GM21576 (cell line): Measurements from ENCODE around the gene SRD5A1.

Experiments
- ATAC-seq: cut with Tn5 transposase; IDR thresholded peaks from one replicate; pipeline ENCODE4 v1.9.1; 2021; ENCODE audit warnings: mild to moderate bottlenecking, moderate library complexity; ENCODE audit not compliant: unreplicated experiment

Gene SRD5A1, protein sequence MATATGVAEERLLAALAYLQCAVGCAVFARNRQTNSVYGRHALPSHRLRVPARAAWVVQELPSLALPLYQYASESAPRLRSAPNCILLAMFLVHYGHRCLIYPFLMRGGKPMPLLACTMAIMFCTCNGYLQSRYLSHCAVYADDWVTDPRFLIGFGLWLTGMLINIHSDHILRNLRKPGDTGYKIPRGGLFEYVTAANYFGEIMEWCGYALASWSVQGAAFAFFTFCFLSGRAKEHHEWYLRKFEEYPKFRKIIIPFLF

DNA sequence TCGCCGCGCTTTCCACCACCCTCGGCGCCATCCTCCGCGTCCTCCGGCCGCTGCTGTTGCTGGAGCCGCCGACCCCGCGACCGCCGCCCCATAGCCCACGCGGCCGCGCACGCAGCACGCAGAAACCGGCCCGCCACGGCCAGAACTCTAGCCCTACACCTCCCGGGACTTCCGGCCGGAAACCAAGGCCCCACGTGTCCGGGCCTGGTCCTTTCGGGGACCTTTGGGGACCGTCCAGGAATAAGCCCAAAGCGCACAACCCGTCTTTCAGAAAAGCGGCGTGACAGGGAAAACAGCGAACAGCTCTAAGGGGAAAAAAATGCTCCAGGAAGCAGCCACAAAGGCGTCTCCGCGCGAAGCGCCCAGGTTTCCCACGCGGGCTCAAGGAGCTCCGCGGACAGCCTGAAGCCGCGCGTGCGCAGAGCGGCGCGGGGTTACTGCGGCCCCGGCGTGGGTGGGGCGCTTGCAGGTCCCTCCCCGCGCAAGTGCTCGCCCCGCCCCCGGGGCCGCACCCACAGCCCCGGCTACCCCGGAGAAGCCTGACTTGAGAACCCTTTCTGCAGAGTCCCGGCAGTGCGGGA is at the start of gene SRD5A1, which contains the start of gene NSUN2:
Gene SRD5A1 (plus strand): TSS at position 553 of the 581 bp plus-strand sequence. CDS start 137 bp downstream, outside the sequence.
Gene NSUN2 (minus strand): TSS at position 157 of the 581 bp plus-strand sequence. CDS start 65 bp downstream, at position 92.
- peak; percentile 87 for ATAC-seq

DNA sequence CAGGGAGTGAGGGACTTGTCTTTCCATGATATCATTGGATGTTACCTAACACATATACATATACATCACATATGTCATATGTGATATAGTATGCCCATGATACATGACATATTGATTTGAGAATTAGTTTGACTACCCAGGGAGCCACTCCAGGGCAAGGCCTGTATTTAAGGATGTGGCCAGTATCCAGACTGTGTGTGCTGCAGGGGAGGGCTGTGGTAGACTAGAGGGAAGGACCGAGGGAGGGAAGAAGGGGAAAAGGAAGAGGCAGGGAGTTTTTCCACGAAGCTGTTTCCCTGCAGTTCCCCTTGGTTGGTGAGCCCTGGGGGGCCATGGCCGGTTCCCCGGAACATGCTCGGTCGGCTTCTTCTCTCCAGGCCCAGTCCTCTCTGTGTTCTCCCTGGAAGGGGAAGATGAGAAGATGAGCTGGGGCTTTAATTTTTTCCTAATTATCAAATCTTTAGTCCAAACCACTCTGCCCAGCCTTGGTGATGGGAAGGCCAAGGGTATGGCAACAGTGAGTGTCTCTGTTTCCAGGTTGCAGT is 49.1 kb upstream of the SRD5A1 start:
- no peak for ATAC-seq

DNA sequence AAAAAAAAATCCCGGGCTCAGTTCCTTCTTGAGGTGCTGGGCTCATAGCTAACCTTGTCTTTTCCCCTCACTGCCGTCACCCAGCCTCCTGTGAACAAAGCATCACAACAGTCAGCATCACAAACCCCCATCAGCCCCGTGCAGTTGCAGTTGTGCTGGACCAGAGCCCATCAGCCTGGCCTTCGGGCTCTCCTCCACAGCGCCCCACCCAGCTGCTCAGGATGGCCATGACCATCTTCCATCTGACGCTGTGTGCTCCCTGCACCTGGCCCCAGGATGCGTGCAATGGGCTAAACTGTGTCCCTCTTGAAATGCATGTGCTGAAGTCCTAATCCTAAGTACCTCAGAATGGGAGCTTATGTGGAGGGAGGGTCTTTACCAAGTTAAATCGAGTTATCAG is 48.5 kb upstream of the SRD5A1 start:
- ATAC-seq = no peak

DNA sequence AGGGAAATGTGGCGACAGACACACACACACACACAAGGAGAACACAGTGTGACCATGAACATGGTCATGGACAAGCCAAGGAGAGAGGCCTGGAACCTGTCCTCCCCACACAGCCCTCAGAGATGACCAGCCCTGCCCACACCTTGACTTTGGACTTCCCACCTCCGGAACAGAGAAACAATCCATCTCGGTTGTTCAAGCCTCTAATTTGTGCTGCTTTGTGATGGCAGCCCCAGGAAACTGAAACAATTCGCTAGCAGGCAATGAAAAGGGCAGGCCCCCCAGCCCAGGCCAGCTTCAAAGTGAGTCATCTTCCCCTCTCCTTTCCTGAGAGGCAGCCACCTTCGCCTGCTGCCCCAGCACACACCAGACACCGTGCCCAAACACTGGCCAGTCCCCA is 48.1 kb upstream of the SRD5A1 start:
- ATAC-seq = no peak

DNA sequence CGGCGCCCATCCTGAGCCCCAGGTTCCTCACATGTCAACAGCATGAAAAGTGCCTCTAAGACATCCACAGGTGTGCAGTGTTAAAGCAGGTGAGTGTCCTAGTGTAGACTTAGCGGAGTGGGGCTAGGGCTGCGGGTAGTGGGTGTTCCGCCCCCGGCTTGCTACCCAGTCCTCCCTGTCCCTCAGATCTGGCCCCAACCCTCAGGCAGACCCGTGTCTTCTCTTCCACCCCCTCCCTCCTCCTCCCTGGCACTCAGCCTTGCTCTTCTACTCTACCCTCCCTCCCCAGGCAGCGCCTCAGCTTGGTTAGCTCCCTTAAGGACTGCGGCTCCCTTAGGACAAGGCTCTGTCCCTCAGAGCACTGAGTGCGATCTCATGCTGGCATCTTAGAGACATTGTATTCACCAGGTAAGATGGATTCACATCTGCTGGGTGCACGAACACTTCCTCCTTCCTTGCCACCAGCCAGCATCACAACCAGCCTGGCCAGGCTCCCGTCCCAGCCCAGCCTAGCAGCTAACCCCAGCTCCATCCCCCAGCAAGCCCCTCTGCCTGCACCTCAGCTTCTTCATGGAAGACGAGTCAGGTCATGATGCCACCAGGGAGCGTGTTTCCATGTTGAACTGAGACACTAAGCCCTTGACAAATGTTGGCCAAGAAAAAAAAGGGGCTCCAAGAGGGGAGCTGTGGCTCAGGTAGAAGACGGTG is 47.1 kb upstream of the SRD5A1 start:
- no peak for ATAC-seq

DNA sequence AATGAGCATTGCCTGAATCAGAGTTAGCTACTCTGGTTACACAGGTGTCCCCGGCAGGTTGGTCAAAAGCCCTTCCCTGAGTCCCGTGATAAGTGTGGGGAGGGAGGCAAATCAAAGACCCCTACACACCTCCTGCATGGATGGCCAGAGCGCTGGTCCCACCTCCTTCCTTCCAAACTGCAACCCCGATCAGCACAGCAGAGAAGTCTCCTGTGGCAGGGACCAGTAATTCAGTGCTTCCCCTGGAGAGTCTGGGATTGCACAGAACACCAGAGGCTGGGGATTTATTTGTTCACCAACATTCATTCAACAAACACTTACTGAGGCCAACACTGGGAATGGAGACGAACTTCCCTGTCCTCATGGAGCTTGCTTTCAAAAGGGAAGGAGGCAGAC is 46.6 kb upstream of the SRD5A1 start:
- no peak for ATAC-seq

DNA sequence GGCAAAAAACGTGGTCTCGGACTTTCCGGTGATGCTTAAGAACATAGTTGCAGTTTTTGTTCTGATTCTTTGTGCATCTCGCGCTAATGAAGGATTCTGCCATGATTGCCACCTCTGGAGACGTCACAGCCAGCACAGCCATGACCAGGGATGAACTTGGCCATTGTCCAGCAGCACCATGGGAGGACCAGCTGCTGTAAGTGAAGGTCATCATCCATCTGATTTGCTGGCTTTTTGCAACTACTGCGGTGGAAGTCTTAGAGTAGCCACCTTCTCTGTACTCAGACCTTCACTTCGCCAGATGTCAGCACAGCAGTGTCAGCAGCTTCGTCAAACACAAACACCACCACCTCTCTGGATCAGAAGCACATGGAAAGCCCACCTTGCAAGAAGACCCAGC is 46.1 kb upstream of the SRD5A1 start:
- no peak for ATAC-seq

DNA sequence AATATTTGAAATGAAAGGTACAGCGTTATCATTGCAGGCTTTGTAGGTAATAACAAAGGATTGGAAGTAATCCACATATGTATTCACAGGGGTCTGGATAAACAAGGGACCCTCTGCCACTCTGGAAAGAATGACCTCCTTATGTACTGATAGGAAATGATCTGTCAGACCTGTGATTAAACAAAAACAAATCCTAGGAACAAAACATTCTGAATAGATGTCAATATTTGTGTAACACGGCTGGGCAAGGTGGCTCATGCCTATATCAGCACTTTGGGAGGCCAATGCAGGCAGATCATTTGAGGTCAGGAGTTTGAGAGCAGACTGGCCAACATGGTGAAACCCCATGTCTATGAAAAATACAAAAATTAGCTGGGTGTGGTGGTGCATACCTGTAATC is 42.7 kb upstream of the SRD5A1 start:
- no peak for ATAC-seq

DNA sequence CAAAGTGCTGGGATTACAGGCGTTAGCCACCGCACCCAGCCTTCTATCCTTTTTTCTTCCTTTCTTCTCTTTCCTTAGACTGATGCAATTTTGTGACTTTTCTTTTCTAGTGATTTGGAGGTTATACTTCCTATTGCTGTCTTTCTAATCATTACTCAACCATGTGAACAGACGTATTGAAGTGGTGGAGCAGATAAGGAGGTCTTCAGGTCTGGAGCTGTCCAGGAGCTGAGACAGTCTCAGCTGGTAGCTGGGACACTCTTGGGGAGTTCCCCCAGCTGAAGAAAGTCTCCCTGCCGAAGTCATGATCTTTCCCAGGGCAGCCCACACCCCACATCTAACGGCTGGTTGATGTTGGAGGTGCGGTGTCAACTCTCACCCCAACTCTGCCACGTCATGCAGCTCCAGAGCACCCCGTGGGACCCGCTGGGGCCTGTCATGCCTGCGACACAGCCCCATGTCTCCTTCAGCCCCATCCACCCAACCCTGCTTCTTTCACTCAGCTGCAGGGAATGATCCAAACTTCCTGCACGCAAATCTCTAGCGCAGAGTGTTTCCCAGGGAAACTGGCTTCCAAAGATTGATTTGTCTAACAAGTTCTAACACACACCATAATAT is 41.5 kb upstream of the SRD5A1 start:
- no peak for ATAC-seq

DNA sequence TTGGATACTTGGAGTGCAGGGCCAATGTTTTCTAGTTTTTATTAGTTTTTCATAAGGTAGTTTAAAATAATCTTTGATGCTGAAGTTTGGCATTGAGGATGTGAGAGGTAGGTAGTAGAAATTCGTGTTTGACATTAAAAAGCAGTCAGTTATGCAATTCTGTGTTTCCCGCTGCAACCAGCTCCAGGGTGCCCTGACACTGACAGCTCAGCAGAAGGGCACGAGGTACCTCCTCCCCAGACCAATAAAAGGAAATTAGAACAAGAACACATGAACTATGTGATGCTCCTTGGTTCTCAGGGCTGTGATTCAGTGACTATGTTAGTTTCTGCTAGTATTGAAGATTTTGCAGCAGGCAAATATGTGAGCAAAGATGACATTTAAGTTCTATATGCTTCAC is 40.6 kb upstream of the SRD5A1 start:
- no peak for ATAC-seq

DNA sequence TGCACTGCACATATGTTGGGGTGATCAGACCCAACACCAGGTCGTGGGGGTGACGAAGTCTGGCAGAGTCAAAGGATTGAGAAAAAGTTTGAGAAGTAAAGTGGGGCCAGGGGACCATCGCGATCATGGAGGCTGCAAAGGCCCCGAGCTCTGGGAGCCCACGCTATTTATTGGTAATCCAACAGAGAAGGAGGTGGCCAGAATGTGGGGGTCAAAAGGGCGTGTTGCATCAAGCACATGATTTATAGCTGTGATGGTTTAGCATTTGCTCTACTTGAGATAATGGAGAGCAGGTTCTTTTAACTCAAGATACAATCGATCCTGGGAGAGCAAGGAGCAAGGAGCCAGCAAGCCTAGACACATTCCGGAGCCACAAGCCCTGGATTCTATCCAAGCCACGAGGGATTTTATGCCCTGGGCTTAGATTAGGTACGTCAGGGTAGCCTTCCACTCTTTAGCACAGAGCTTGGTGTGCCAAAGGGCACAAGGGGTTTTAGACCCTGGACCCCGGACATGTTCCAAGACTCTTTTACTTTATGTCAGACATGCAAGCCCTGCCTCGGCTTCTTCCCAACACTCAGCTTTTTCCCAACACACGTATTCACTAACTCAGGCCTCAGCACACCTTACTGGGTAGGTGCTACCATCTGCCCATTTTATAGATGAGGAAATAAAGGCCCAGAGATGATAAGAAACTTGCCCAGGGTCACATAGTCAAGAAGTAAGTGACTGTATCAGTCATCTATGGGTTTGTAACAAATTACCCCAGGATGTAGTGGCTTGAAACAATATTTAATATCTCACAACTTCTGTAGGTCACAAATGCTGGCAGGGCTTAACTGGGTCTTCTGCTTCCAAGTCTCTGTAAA is 39.9 kb upstream of the SRD5A1 start:
- ATAC-seq = no peak

DNA sequence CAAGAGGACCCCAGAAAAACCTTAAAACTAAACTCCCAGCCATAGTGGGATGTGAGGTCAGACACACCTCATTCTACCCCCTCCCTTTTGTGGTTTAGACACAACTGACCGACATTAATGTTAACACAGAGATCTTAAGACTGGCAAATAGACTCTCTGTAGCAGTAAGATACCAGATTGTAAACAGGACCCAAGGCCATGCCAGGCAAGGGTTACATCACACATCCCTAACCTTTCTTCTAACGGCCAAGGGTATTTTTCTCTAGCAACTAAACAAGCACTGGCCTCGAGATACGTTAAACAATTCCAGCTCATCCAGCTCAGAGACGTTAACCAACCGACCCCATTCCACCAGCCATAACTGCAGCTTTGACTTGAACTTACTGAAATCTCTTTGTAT is 39.2 kb upstream of the SRD5A1 start:
- no peak for ATAC-seq

DNA sequence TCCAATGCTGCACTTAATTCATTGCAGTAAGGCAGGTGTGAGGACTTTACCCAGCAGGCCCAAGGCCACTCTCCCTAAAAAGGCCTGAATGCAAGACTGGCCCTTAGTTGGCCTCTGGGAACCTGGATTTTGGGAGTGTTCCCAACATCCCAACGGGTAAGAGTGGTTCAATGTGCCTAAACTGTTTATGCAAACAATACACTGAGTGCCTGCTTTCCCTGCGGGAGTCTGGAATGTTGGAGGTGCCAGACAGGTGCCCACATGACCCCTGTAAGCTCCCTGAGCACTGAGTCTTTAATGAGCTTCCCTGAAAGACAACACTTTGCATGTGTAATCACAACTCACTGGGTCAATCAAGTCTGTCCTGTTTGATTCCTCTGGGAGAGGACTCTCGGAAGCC is 37.8 kb upstream of the SRD5A1 start:
- no peak for ATAC-seq

DNA sequence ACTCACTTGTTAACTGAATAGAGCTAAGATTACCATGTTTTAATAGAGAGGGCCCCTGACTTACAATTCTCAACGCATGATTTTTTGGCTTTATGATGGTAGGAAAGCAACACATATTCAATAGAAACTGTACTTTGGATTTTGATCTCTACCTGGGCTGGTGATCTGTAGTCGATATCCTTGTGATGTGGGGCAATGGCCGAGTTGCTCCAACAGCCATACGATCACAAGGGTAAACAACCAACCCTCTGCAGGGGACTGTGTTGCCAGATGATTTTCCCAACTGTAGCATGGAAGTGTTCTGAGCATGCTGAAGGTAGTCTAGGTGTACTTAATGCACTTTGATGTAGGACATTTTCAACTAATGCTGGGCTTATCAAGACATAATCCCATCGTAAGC is 36.9 kb upstream of the SRD5A1 start:
- ATAC-seq = no peak

DNA sequence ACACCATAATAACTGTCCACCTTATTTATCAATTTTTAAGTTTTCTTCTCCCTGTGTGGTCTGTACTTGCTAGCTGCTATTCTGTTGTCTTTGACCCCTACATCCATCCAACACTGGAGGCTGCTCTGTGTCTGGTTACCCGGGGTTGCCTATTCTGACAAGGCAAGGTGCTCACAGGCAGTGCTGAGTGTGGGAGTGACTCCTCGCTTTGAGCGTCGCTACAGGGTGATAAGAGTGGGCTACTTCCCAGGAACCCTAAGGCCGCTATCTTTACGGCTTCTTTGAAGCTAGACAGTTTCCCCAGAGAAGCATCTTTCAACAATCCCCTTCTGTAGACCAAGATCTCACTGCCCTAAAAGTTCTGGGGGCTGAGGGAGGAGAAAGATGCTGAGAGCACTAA is 35.7 kb upstream of the SRD5A1 start:
- ATAC-seq = no peak

DNA sequence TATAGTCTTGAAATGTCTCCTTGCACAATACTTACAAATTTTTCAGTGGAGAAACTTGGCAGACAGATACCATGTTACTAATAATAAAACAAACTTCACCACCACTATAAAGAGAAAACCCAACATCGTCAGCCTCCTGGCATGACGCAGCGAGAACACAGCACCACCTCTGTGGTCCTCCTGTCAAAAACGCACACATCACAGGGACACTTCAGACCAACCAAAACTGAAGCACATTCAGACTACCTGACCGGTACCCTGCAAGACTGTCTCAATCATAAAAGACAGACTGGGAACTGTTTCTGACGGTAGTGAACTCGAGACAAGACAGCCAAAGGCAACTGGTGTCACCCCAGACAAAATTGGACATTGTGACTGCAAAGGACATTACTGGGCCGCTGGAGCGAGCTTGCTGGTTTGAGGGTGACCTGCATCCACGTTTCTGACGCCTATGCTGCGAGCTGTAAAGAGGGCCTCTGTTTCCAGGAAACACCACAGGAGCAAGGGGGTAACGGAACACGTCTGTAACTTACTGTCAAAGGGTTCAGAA is 34.8 kb upstream of the SRD5A1 start:
- ATAC-seq = no peak

DNA sequence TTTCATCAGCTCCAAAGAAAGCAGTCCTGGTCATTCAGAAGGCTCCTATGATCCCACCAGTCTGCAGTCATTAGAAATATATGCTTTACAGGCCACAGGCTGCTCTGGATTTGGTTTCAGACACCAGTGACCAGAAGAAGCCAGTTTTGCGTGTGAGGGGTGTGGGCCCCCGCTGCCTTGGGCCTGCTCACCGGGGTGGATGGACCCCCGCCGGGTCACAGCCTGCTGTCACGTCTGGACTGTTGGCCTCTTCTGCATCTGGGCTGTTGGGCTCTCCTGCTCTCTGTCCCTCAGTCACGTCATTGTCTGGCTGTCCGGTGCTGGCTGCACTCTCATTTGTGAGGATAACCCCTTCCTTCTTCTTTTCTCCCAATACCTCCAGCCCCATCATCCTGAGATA is 33.5 kb upstream of the SRD5A1 start:
- no peak for ATAC-seq

DNA sequence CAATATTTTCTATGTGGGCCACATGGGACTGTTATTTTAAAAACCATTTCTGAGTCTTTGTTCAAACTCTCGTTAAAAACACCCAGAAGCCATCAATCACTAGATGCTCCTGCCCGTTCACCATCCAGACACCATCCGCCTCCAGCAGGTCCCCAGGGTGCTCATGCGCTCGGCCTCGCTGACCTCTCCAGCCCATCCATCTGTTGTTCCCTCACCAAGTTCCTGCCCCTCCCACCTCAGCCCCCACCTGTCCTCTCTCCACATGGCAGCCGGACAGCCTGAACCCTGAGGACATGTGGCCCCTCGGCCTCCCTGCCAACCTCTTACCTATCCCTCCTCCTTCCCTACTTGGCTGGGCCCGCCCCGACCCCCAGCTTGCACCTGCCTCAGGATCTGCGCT is 32.0 kb upstream of the SRD5A1 start:
- ATAC-seq = no peak

DNA sequence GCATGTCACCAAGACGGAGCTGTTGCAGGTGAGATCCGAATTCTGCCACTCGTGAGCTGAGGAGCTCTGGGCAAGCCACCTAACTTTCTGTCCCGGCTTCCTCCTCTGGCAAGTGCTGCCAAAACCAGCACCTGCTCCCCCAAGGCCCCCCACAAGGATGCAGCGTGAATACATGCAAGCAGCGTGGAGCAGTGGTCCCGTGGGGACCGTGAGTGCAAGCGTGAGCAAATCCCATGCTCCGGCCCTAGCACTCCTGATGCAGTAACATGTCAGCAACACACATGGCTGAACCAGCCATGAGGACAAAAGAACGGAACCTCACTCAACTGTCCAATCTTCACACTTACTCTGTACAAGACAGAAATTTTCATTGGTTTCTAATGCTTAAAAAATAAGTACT is 31.4 kb upstream of the SRD5A1 start:
- no peak for ATAC-seq

DNA sequence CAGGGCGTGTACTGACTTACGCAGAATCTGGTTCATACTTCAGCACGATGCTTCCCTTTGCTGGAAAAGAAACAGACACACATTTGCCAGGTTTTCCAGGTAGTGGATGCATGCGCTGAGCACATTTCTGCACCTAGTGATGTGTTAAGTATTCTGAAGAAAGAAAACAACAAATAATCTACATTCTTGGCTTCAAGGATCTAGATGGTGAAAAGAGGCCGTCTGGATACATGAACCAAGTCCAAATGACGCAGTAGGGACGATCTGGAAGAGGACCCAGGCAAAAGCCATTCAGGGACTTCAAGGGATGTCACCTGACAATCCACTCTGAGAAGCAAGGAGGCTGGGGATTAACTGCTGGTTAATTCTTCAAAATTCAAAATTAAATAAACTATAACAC is 30.8 kb upstream of the SRD5A1 start:
- ATAC-seq = no peak
